HFF-Myc (cell line): ENCODE data around the gene CFAP74.

Experiments
- DNase-seq: peaks from one replicate; pipeline ENCODE4 v3.0.0-alpha.2; 2011; ENCODE audit warnings: low read depth; ENCODE audit errors: extremely low read depth
- H3K4me3 ChIP-seq: replicated peaks from 2 replicates; pipeline ENCODE4 v1.5.1; 2011; ENCODE audit warnings: low read depth, mild to moderate bottlenecking, control low read depth, low read length
- CTCF ChIP-seq: IDR thresholded peaks from 2 replicates; pipeline ENCODE4 v1.5.1; 2012; ENCODE audit warnings: mild to moderate bottlenecking, low read depth, low read length, control low read depth; ENCODE audit errors: missing control alignments

CFAP74 gene

GRCh38 chr1:1901641-1902294 lies 101.8 kb downstream of the CFAP74 start:
- H3K4me3 ChIP-seq, result no peak overlapping the region
- no peak for TF ChIP-seq CTCF
- DNase-seq, result no peak

- no peak for TF ChIP-seq CTCF
- DNase-seq, result no peak
- H3K4me3 ChIP-seq, result no peak overlapping the region
Measured at GRCh38 chr1:1900883-1901640, 102.5 kb downstream of the CFAP74 start.

- DNase-seq, result no peak
- no peak for TF ChIP-seq CTCF
- H3K4me3 ChIP-seq, result no peak overlapping the region
Measured at GRCh38 chr1:1899967-1900327, 103.6 kb downstream of the CFAP74 start.

- no peak overlapping the region for H3K4me3 ChIP-seq
- no peak for DNase-seq
- TF ChIP-seq CTCF, result no peak
Measured at GRCh38 chr1:1899266-1899966, 104.2 kb downstream of the CFAP74 start.

- no peak for TF ChIP-seq CTCF
- no peak overlapping the region for H3K4me3 ChIP-seq
- DNase-seq, result no peak
Measured at GRCh38 chr1:1898246-1898933, 105.2 kb downstream of the CFAP74 start.

GRCh38 chr1:1895456-1896336 lies 107.9 kb downstream of the CFAP74 start:
- DNase-seq, result no peak
- no peak for TF ChIP-seq CTCF

More at GRCh38 chr1:1895456-1896336, 107.9 kb downstream of the CFAP74 start:
- no peak overlapping the region for H3K4me3 ChIP-seq
